Transverse colon (tissue), 4 donors: ENCODE results near the gene GCC1.

Experiments
- CTCF ChIP-seq, 5 experiments: fragments of 200-600 bp in 3 of 5; fragments of 450-650 bp in 2 of 5; sonication (generic) in 3 of 5; IDR thresholded peaks; 1 replicate in 2 of 5; 2 replicates in 3 of 5; pipeline ENCODE4 v1.5.1; 2016 to 2017; ENCODE audit warnings: antibody characterized with exemption in 5 of 5, inconsistent platforms in 3 of 5, mild to moderate bottlenecking in 2 of 5, moderate library complexity in 1 of 5
- POLR2A ChIP-seq: fragments of 450-650 bp; IDR thresholded peaks from one replicate; pipeline ENCODE4 v1.6.1; 2016; ENCODE audit warnings: antibody characterized with exemption, mild to moderate bottlenecking, moderate library complexity
- POLR2AphosphoS5 ChIP-seq, 3 donors: sonication (generic); formaldehyde crosslinking; IDR thresholded peaks; one replicate each; pipeline ENCODE4 v1.6.1; 2016; ENCODE audit warnings: antibody characterized with exemption in 3 of 3

- TF ChIP-seq CTCF (IDR thresholded peaks at IDR 0.05) (peak in 3 of 5 experiments; percentile 8 to 22 (median 16)), POLR2AphosphoS5 (IDR thresholded peaks at IDR 0.05) (no peak), POLR2A (no peak)
Observed at GRCh38 chr7:127588697-127589482, 3.5 kb upstream of the GCC1 start.
